Measurements from ENCODE around the gene FRAS1. TPM values are rescaled to one million over a fixed set of nuclear protein-coding genes. Genes with fewer than 3 reads are reported as not detected.

Gene FRAS1
- total and polyA plus RNA-seq, 2 donors (not counting 3 experiments of a cell fraction or from before 2014, with no cell fraction given) = 1.4 to 3.6 TPM

DNA sequence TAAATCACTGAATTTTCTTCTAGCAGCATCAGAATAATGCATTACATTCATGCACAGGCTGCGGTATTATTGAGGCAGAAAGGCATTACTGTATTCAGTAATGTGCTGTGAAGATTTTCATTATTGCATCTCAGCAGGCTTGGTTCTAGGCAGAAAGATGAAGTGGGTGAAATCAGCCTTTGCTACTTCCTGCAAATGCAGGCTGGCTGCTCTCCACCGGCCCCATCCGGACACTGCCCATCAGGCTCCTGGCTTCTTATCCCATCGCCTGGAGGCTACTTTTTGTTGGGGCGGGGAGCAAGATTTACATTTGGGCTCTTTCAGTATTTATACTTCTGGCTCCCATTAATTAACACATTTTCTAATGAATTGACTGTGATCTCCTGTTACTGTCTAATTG lies 117.8 kb downstream of the FRAS1 start:
- TF ChIP-seq EZH2 (IDR thresholded peaks at IDR 0.05; ENCODE audit: borderline replicate concordance, low read depth, low read length, severe bottlenecking) (no peak), FOS (IDR thresholded peaks at IDR 0.05; ENCODE audit: borderline replicate concordance, insufficient read depth, low read length) (no peak), GATA2 (IDR thresholded peaks at IDR 0.05; ENCODE audit: insufficient read depth, insufficient read length, low read depth, low read length) (no peak), POLR2A (IDR thresholded peaks at IDR 0.05; ENCODE audit: low read depth, low read length) (no peak)
- TF ChIP-seq, protein P1, sequence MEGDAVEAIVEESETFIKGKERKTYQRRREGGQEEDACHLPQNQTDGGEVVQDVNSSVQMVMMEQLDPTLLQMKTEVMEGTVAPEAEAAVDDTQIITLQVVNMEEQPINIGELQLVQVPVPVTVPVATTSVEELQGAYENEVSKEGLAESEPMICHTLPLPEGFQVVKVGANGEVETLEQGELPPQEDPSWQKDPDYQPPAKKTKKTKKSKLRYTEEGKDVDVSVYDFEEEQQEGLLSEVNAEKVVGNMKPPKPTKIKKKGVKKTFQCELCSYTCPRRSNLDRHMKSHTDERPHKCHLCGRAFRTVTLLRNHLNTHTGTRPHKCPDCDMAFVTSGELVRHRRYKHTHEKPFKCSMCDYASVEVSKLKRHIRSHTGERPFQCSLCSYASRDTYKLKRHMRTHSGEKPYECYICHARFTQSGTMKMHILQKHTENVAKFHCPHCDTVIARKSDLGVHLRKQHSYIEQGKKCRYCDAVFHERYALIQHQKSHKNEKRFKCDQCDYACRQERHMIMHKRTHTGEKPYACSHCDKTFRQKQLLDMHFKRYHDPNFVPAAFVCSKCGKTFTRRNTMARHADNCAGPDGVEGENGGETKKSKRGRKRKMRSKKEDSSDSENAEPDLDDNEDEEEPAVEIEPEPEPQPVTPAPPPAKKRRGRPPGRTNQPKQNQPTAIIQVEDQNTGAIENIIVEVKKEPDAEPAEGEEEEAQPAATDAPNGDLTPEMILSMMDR (IDR thresholded peaks at IDR 0.05; ENCODE audit: extremely low read depth in 1 of 2, insufficient read depth in 1 of 2, low read depth in 1 of 2, low read length in 2 of 2) = no peak
- ChIA-PET POLR2A (no interaction called here), CTCF (no interaction called here)
- Histone ChIP-seq H3K4me2 (ENCODE audit: insufficient read depth, low read length) (no peak overlapping the region), H3K27ac (ENCODE audit: insufficient read depth, low read depth, low read length) (no peak overlapping the region), H3K79me2 (ENCODE audit: control insufficient read depth, insufficient read depth, low read length) (no peaks in the 10 kb centered on the region), H3K27me3 (ENCODE audit: control insufficient read depth in 2 of 2, insufficient read depth in 2 of 2, low read length in 2 of 2) (no peaks in the 10 kb centered on the region), H3K4me1 (ENCODE audit: control insufficient read depth, extremely low read depth, insufficient read depth, low read length) (no peaks in the 10 kb centered on the region), H3K9me1 (replicated peaks; ENCODE audit: control insufficient read depth, extremely low read depth, insufficient read depth, low read length) (no peaks in the 10 kb centered on the region), H2AFZ (ENCODE audit: low read depth, low read length) (no peak overlapping the region), H3K36me3 (ENCODE audit: control insufficient read depth in 2 of 2, extremely low read depth in 1 of 2, insufficient read depth in 2 of 2, low read length in 2 of 2) (no peaks in the 10 kb centered on the region), H3K9me3 (replicated peaks; ENCODE audit: control insufficient read depth, insufficient read depth, low read length) (no peaks in the 10 kb centered on the region), H4K20me1 (replicated peaks; ENCODE audit: control insufficient read depth, extremely low read depth, insufficient read depth, low read length) (no peaks in the 10 kb centered on the region), H3K9ac (replicated peaks; ENCODE audit: extremely low read depth, insufficient read depth, low read length) (no peak overlapping the region), H3K4me3 (replicated peaks in 1 of 3; ENCODE audit: insufficient read depth in 1 of 3, low read depth in 1 of 3, low read length in 3 of 3) (no peak overlapping the region)
- intact Hi-C loops (cut with micrococcal nuclease) = no loop called here
- DNase-seq (ENCODE audit: low read depth, low spot score) (no peak), FAIRE-seq (no peak)
- no TSS peak for BruUV-seq (replicated peaks)
- dilution Hi-C loops (cut with MboI; ENCODE audit: extremely low pct_ligation_motif_present, low sequenced_read_pairs) = no loop called here

DNA sequence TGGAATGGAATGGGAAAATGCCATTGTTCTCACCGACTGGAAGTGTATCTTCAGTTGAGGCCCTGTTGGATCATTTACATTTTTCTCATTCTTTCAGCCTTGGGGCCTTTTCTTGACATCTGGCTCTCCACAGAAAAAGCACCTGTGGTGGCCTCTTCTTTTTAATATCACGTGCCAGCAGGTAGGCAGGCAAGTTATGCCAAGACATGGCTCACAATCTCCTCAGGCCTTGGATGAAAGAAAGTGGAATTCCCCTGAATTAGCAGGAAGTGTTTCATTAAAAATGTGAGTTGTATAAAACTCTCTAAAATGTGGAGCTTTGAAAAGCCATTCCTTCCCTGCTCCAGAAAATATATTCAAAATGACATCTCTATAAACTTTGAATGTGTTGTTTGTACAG lies 122.1 kb downstream of the FRAS1 start:
- CTCF ChIA-PET = no interaction called here
- no peaks in the 10 kb centered on the region for H4K20me1 ChIP-seq (replicated peaks; ENCODE audit: control insufficient read depth, extremely low read depth, insufficient read depth, low read length)
- no peaks in the 10 kb centered on the region for H3K36me3 ChIP-seq (ENCODE audit: control insufficient read depth in 2 of 2, extremely low read depth in 1 of 2, insufficient read depth in 2 of 2, low read length in 2 of 2)
- no peaks in the 10 kb centered on the region for H3K27me3 ChIP-seq (ENCODE audit: control insufficient read depth in 2 of 2, insufficient read depth in 2 of 2, low read length in 2 of 2)
- H3K79me2 ChIP-seq (ENCODE audit: control insufficient read depth, insufficient read depth, low read length) = no peaks in the 10 kb centered on the region
- H3K9me1 ChIP-seq (replicated peaks; ENCODE audit: control insufficient read depth, extremely low read depth, insufficient read depth, low read length) = no peaks in the 10 kb centered on the region
- no peaks in the 10 kb centered on the region for H3K4me1 ChIP-seq (ENCODE audit: control insufficient read depth, extremely low read depth, insufficient read depth, low read length)
- no peaks in the 10 kb centered on the region for H3K9me3 ChIP-seq (replicated peaks; ENCODE audit: control insufficient read depth, insufficient read depth, low read length)
- FAIRE-seq (no peak), DNase-seq (ENCODE audit: low read depth, low spot score) (no peak)
- no peak overlapping the region for H3K4me3 ChIP-seq (replicated peaks in 1 of 3; ENCODE audit: insufficient read depth in 1 of 3, low read depth in 1 of 3, low read length in 3 of 3)
- POLR2A ChIA-PET = no interaction called here
- dilution Hi-C loops (cut with MboI; ENCODE audit: extremely low pct_ligation_motif_present, low sequenced_read_pairs) = no loop called here
- intact Hi-C loops (cut with micrococcal nuclease) = no loop called here
- H3K4me2 ChIP-seq (ENCODE audit: insufficient read depth, low read length) = no peak overlapping the region
- BruUV-seq (replicated peaks) = no TSS peak
- TF ChIP-seq MAX (IDR thresholded peaks at IDR 0.05; ENCODE audit: insufficient read depth, insufficient read length) (no peak), JUN (IDR thresholded peaks at IDR 0.05; ENCODE audit: borderline replicate concordance, insufficient read depth, insufficient read length, low read depth) (no peak), GATA2 (IDR thresholded peaks at IDR 0.05; ENCODE audit: insufficient read depth, insufficient read length, low read depth, low read length) (no peak), EZH2 (IDR thresholded peaks at IDR 0.05; ENCODE audit: borderline replicate concordance, low read depth, low read length, severe bottlenecking) (no peak), POLR2AphosphoS5 (IDR thresholded peaks at IDR 0.05; ENCODE audit: insufficient read depth, low read depth, low read length) (no peak), FOS (IDR thresholded peaks at IDR 0.05; ENCODE audit: borderline replicate concordance, insufficient read depth, low read length) (no peak), POLR2A (IDR thresholded peaks at IDR 0.05; ENCODE audit: low read depth, low read length) (no peak), MYC (IDR thresholded peaks at IDR 0.05; ENCODE audit: low read depth, low read length) (no peak)
- TF ChIP-seq, protein P1 (IDR thresholded peaks at IDR 0.05; ENCODE audit: extremely low read depth in 1 of 2, insufficient read depth in 1 of 2, low read depth in 1 of 2, low read length in 2 of 2) = no peak
- H2AFZ ChIP-seq (ENCODE audit: low read depth, low read length) = no peak overlapping the region
- no peak overlapping the region for H3K27ac ChIP-seq (ENCODE audit: insufficient read depth, low read depth, low read length)
- no peak overlapping the region for H3K9ac ChIP-seq (replicated peaks; ENCODE audit: extremely low read depth, insufficient read depth, low read length)

Data from endothelial cell of umbilical vein (primary cell).